HCT116 (cell line): ENCODE results near the gene TMEM86B. TPM values are rescaled to one million over a fixed set of nuclear protein-coding genes. Genes with fewer than 3 reads are reported as not detected.

ENCODE experiments used
- ATAC-seq: fragments of 200-7000 bp; cut with Tn5 transposase; 2 replicates; pipeline ENCODE4 v1.9.1; 2020; ENCODE audit warnings: mild to moderate bottlenecking, moderate library complexity
- BruUV-seq: library from RNA; stranded (reverse); fragments of 400-500 nt; replicated peaks from 2 replicates; lab custom pipeline; 2021; lab: Mats Ljungman, UMichigan
- CTCF ChIA-PET: fragments of 300-600 bp; sonication (Branson Sonifier 250); formaldehyde crosslinking; loops from one replicate; lab custom pipeline; 2021; ENCODE audit warnings: antibody characterized with exemption; lab: Charles Lee
- POLR2A ChIA-PET: fragments of 300-600, 350-600 bp; sonication (Branson Sonifier 250); formaldehyde crosslinking; loops from one replicate; lab custom pipeline; 2021; ENCODE audit warnings: antibody characterized with exemption; lab: Charles Lee
- RAD21 ChIA-PET, 2 experiments: fragments of 300-600 bp; sonication (Branson Sonifier 250); formaldehyde crosslinking; loops; one replicate each; lab custom pipeline; 2023; ENCODE audit warnings: low total read pairs in 2 of 2; ENCODE audit not compliant: uncharacterized antibody in 2 of 2, unreplicated experiment in 2 of 2, low non-redundant PET in 1 of 2; lab: Charles Lee
- DNase-seq: peaks from one replicate; pipeline ENCODE4 v3.0.0-alpha.2; 2010; ENCODE audit warnings: low read depth, low spot score
- H2AFZ ChIP-seq: fragments of 200-600 bp; shearing (Covaris generic), sonication (generic); 2 replicates; pipeline ENCODE4 v1.6.1; 2017; ENCODE audit warnings: low read depth, mixed run types, mixed read lengths, antibody characterized with exemption, low read length; ENCODE audit not compliant: poor library complexity, severe bottlenecking
- H3K27ac ChIP-seq: 2 replicates; pipeline ENCODE4 v1.5.1; 2012; ENCODE audit warnings: low read depth, low read length
- H3K27me3 ChIP-seq: fragments of 200-600 bp; sonication (generic); 2 replicates; pipeline ENCODE4 v1.6.1; 2016; ENCODE audit warnings: mixed run types, low read length, mixed read lengths; ENCODE audit not compliant: insufficient read depth
- H3K36me3 ChIP-seq, 2 experiments: fragments of 200-500 bp in 1 of 2; fragments of 200-600 bp in 1 of 2; sonication (Bioruptor generic) in 1 of 2; sonication (generic) in 1 of 2; 2 replicates each; pipeline versions ENCODE4 v1.5.1 to v1.6.1; 2014 to 2016; ENCODE audit warnings: low read length in 2 of 2, inconsistent platforms in 1 of 2, mixed read lengths in 1 of 2, mixed run types in 1 of 2; ENCODE audit not compliant: insufficient read depth in 2 of 2, control insufficient read depth in 1 of 2
- H3K4me1 ChIP-seq, 2 experiments: fragments of 200-600 bp in 1 of 2; sonication (generic) in 1 of 2; 2 replicates each; pipeline versions ENCODE4 v1.5.1 to v1.6.1; 2012 to 2017; ENCODE audit warnings: low read length in 2 of 2, inconsistent platforms in 1 of 2, mild to moderate bottlenecking in 1 of 2, mixed read lengths in 1 of 2, mixed run types in 1 of 2, moderate library complexity in 1 of 2; ENCODE audit not compliant: insufficient read depth in 2 of 2, control insufficient read depth in 1 of 2
- H3K4me2 ChIP-seq: fragments of 200-600 bp; sonication (generic); 2 replicates; pipeline ENCODE4 v1.6.1; 2017; ENCODE audit warnings: mixed run types, low read length, mixed read lengths
- H3K4me3 ChIP-seq, 2 experiments: fragments of 200-600 bp in 1 of 2; sonication (generic) in 1 of 2; replicated peaks in 1 of 2; 2 replicates each; pipeline ENCODE4 v1.5.1; 2011 to 2016; ENCODE audit warnings: low read length in 2 of 2, control low read depth in 1 of 2, low read depth in 1 of 2, mild to moderate bottlenecking in 1 of 2, mixed read lengths in 1 of 2, mixed run types in 1 of 2
- H3K79me2 ChIP-seq: fragments of 200-600 bp; sonication (generic); 2 replicates; pipeline ENCODE4 v1.6.1; 2017; ENCODE audit warnings: mild to moderate bottlenecking, mixed run types, low read length, moderate library complexity, mixed read lengths; ENCODE audit not compliant: insufficient read depth
- H3K9ac ChIP-seq: fragments of 200-600 bp; sonication (generic); 2 replicates; pipeline ENCODE4 v1.6.1; 2016; ENCODE audit warnings: low read length, mixed read lengths
- H3K9me2 ChIP-seq: fragments of 200-600 bp; sonication (generic), shearing (Covaris generic); 2 replicates; pipeline ENCODE4 v1.6.1; 2017; ENCODE audit warnings: mixed run types, mild to moderate bottlenecking, moderate library complexity; ENCODE audit not compliant: insufficient read depth
- H3K9me3 ChIP-seq, 2 experiments: fragments of 200-500 bp in 1 of 2; fragments of 200-600 bp in 1 of 2; sonication (Bioruptor generic) in 1 of 2; sonication (generic) in 1 of 2; 2 replicates each; pipeline ENCODE4 v1.6.1; 2014 to 2017; ENCODE audit warnings: low read length in 2 of 2, mixed read lengths in 2 of 2, inconsistent platforms in 1 of 2, low read depth in 1 of 2, mild to moderate bottlenecking in 1 of 2, mixed run types in 1 of 2, moderate library complexity in 1 of 2; ENCODE audit not compliant: control insufficient read depth in 1 of 2, insufficient read depth in 1 of 2
- H4K20me1 ChIP-seq: fragments of 200-600 bp; sonication (generic), shearing (Covaris generic); 2 replicates; pipeline ENCODE4 v1.6.1; 2017; ENCODE audit warnings: mixed run types, mild to moderate bottlenecking, moderate library complexity; ENCODE audit not compliant: insufficient read depth
- CEBPB ChIP-seq: IDR thresholded peaks from 2 replicates; pipeline ENCODE4 v1.6.1; 2012; ENCODE audit warnings: low read depth
- EGR1 ChIP-seq: IDR thresholded peaks from 2 replicates; pipeline ENCODE4 v1.6.1; 2012; ENCODE audit warnings: low read depth
- EZH2 ChIP-seq: fragments of 200-600 bp; sonication (generic); IDR thresholded peaks from 2 replicates; pipeline ENCODE4 v1.6.1; 2017; ENCODE audit warnings: antibody characterized with exemption, mixed run types
- JUND ChIP-seq: IDR thresholded peaks from 2 replicates; pipeline ENCODE4 v1.6.1; 2012
- RAD21 ChIP-seq: IDR thresholded peaks from 2 replicates; pipeline ENCODE4 v1.6.1; 2012; ENCODE audit warnings: low read depth, mild to moderate bottlenecking
- REST ChIP-seq: IDR thresholded peaks from 2 replicates; pipeline ENCODE4 v1.6.1; 2012; ENCODE audit warnings: low read depth
- SIN3A ChIP-seq: IDR thresholded peaks from 2 replicates; pipeline ENCODE4 v1.6.1; 2012; ENCODE audit warnings: low read depth
- SRF ChIP-seq: IDR thresholded peaks from 2 replicates; pipeline ENCODE4 v1.6.1; 2012; ENCODE audit warnings: low read depth
- YY1 ChIP-seq: IDR thresholded peaks from 2 replicates; pipeline ENCODE4 v1.6.1; 2011; ENCODE audit warnings: low read length, low read depth, moderate library complexity, mild to moderate bottlenecking; ENCODE audit not compliant: insufficient replicate concordance; ENCODE audit errors: extremely low read depth
- ZFX ChIP-seq: fragments of 450-650 bp; IDR thresholded peaks from 2 replicates; pipeline ENCODE4 v1.6.1; 2017
- intact Hi-C: fragments of 100-400 bp; cut with micrococcal nuclease; formaldehyde crosslinking; loops from 2 replicates; pipeline ENCODE4 v1.10.0; 2022
- total RNA-seq: library from RNA; stranded (reverse); gene quantifications from one replicate; pipeline ENCODE4 v1.2.1, GENCODE V29; 2021; ENCODE audit not compliant: unreplicated experiment

Gene TMEM86B
- total RNA-seq, 1 experiment from 2014 or later, result 10.6 TPM

GRCh38 chr19:55232286-55232602 lies 3.7 kb upstream of the TMEM86B start:
- H3K36me3 ChIP-seq, result peaks cover 22 to 39% of the 10 kb centered on the region in 2 experiments
- H3K9ac ChIP-seq, result no peak overlapping the region
- no TSS peak for BruUV-seq
- no peaks in the 10 kb centered on the region for H3K9me3 ChIP-seq
- ATAC-seq (no peak; the same call in 1 of the 2 replicates), DNase-seq (no peak)
- POLR2A ChIA-PET, result no interaction called here
- no peaks in the 10 kb centered on the region for H4K20me1 ChIP-seq
- TF ChIP-seq SIN3A (no peak), RAD21 (no peak), EZH2 (no peak), JUND (no peak), YY1 (no peak), CEBPB (no peak), ZFX (no peak), EGR1 (no peak), SRF (no peak), REST (no peak)
- no peaks in the 10 kb centered on the region for H3K9me2 ChIP-seq
- H2AFZ ChIP-seq, result no peak overlapping the region
- H3K27ac ChIP-seq, result no peak overlapping the region; the same call in 1 of the 2 replicates
- intact Hi-C loops, result no loop called here
- no peak overlapping the region for H3K4me2 ChIP-seq
- no peaks in the 10 kb centered on the region for H3K4me1 ChIP-seq
- CTCF ChIA-PET, result no interaction called here
- no peaks in the 10 kb centered on the region for H3K27me3 ChIP-seq
- H3K79me2 ChIP-seq, result peaks cover 4% of the 10 kb centered on the region; the same call in 1 of the 2 replicates
- RAD21 ChIA-PET, result no interaction called here
- no peak overlapping the region for H3K4me3 ChIP-seq
